IMR-90 (cell line): ENCODE results near the gene RYR3. TPM values are rescaled to one million over a fixed set of nuclear protein-coding genes. Genes with fewer than 3 reads are reported as not detected.

Experiments used
- ATAC-seq: fragments of 200-7000 bp; cut with Tn5 transposase; 2 replicates; pipeline ENCODE4 v1.9.1; 2020; ENCODE audit warnings: low read depth, mild to moderate bottlenecking, moderate library complexity
- BruUV-seq: library from RNA; stranded (reverse); fragments of 400-500 nt; replicated peaks from 2 replicates; lab custom pipeline; 2021; lab: Mats Ljungman, UMichigan
- CTCF ChIA-PET: fragments of 300-600 bp; formaldehyde crosslinking; extraction: SDS; loops from one replicate; lab custom pipeline; 2021; ENCODE audit warnings: antibody characterized with exemption; lab: Yijun Ruan, JAX
- POLR2A ChIA-PET: fragments of 300-600 bp; sonication (Branson Sonifier 250); formaldehyde crosslinking; loops from one replicate; lab custom pipeline; 2022; ENCODE audit warnings: antibody characterized with exemption; ENCODE audit not compliant: unreplicated experiment; lab: Charles Lee
- DNase-seq: peaks from one replicate; pipeline ENCODE4 v3.0.0; 2013
- H2AFZ ChIP-seq: replicated peaks from 2 replicates; pipeline ENCODE3; 2013; ENCODE audit warnings: low read length, mild to moderate bottlenecking; ENCODE audit not compliant: poor library complexity
- H2AK5ac ChIP-seq: 2 replicates; pipeline ENCODE4 v1.6.1; 2013; ENCODE audit warnings: low read depth, low read length, inconsistent platforms
- H2AK9ac ChIP-seq: replicated peaks from 2 replicates; pipeline ENCODE3; 2013; ENCODE audit warnings: mild to moderate bottlenecking, low read depth, low read length, moderate library complexity; ENCODE audit not compliant: poor library complexity
- H2BK120ac ChIP-seq: 2 replicates; pipeline ENCODE4 v1.6.1; 2013; ENCODE audit warnings: low read depth, low read length, inconsistent platforms
- H2BK15ac ChIP-seq: 3 replicates; pipeline ENCODE4 v1.6.1; 2013; ENCODE audit warnings: low read depth, low read length, inconsistent platforms
- H2BK20ac ChIP-seq: 2 replicates; pipeline ENCODE4 v1.6.1; 2013; ENCODE audit warnings: low read depth, mild to moderate bottlenecking, inconsistent platforms, low read length, moderate library complexity
- H2BK5ac ChIP-seq: 2 replicates; pipeline ENCODE4 v1.6.1; 2013; ENCODE audit warnings: mild to moderate bottlenecking, low read depth, low read length, inconsistent platforms; ENCODE audit not compliant: poor library complexity, severe bottlenecking
- H3K14ac ChIP-seq: replicated peaks from 2 replicates; pipeline ENCODE4 v1.6.1; 2013; ENCODE audit warnings: low read depth, low read length, inconsistent platforms
- H3K18ac ChIP-seq: 2 replicates; pipeline ENCODE4 v1.6.1; 2013; ENCODE audit warnings: low read depth, low read length, control low read depth
- H3K23ac ChIP-seq: 2 replicates; pipeline ENCODE4 v1.6.1; 2013; ENCODE audit warnings: low read depth, low read length, inconsistent platforms
- H3K27ac ChIP-seq: 2 replicates; pipeline ENCODE4 v1.5.1; 2013; ENCODE audit warnings: mild to moderate bottlenecking, control low read depth, low read length; ENCODE audit not compliant: insufficient read depth
- H3K27me3 ChIP-seq: 2 replicates; pipeline ENCODE4 v1.6.1; 2013; ENCODE audit warnings: low read length; ENCODE audit not compliant: control insufficient read depth, insufficient read depth
- H3K36me3 ChIP-seq: 2 replicates; pipeline ENCODE4 v1.6.1; 2013; ENCODE audit warnings: low read length, mixed read lengths; ENCODE audit not compliant: control insufficient read depth, insufficient read depth
- H3K4ac ChIP-seq: 2 replicates; pipeline ENCODE4 v1.6.1; 2013; ENCODE audit warnings: low read depth, low read length, inconsistent platforms
- H3K4me1 ChIP-seq: 2 replicates; pipeline ENCODE4 v1.6.1; 2013; ENCODE audit warnings: low read length, mixed read lengths; ENCODE audit not compliant: control insufficient read depth, insufficient read depth
- H3K4me2 ChIP-seq: 2 replicates; pipeline ENCODE4 v1.6.1; 2013; ENCODE audit warnings: low read depth, mild to moderate bottlenecking, control low read depth, low read length, moderate library complexity
- H3K4me3 ChIP-seq: 2 replicates; pipeline ENCODE4 v1.5.1; 2013; ENCODE audit warnings: low read depth, mild to moderate bottlenecking, control low read depth, low read length, moderate library complexity; ENCODE audit not compliant: insufficient read depth
- H3K56ac ChIP-seq: 2 replicates; pipeline ENCODE4 v1.6.1; 2013; ENCODE audit warnings: low read length, inconsistent platforms; ENCODE audit not compliant: insufficient read depth; ENCODE audit errors: extremely low read depth
- H3K79me1 ChIP-seq, 2 experiments: 2 replicates each; pipeline ENCODE4 v1.6.1; 2013; ENCODE audit warnings: low read length in 2 of 2, inconsistent platforms in 1 of 2, low read depth in 1 of 2
- H3K9ac ChIP-seq: 2 replicates; pipeline ENCODE4 v1.6.1; 2013; ENCODE audit warnings: low read depth, low read length, control low read depth
- H3K9me1 ChIP-seq: 2 replicates; pipeline ENCODE4 v1.6.1; 2013; ENCODE audit warnings: low read length, inconsistent platforms; ENCODE audit not compliant: insufficient read depth
- H3K9me3 ChIP-seq: 2 replicates; pipeline ENCODE4 v1.6.1; 2013; ENCODE audit warnings: low read length; ENCODE audit not compliant: control insufficient read depth, insufficient read depth
- H4K20me1 ChIP-seq: 2 replicates; pipeline ENCODE4 v1.6.1; 2013; ENCODE audit warnings: low read length, inconsistent platforms; ENCODE audit not compliant: insufficient read depth
- H4K5ac ChIP-seq: 2 replicates; pipeline ENCODE4 v1.6.1; 2013; ENCODE audit warnings: mild to moderate bottlenecking, low read depth, low read length, control low read depth
- H4K8ac ChIP-seq, 2 experiments: 2 replicates each; pipeline ENCODE4 v1.6.1; 2013; ENCODE audit warnings: low read depth in 2 of 2, low read length in 2 of 2, control low read depth in 1 of 2, inconsistent platforms in 1 of 2
- H4K91ac ChIP-seq: 2 replicates; pipeline ENCODE4 v1.6.1; 2013; ENCODE audit warnings: low read depth, low read length, inconsistent platforms; ENCODE audit not compliant: insufficient read depth
- BHLHE40 ChIP-seq: fragments of 150-350 bp; IDR thresholded peaks from 2 replicates; pipeline ENCODE4 v1.6.1; 2016; ENCODE audit warnings: mild to moderate bottlenecking, low read depth, low read length
- CEBPB ChIP-seq: IDR thresholded peaks from 2 replicates; pipeline ENCODE4 v1.6.1; 2012; ENCODE audit warnings: low read depth, low read length, improper control_type of control experiment
- CHD1 ChIP-seq: IDR thresholded peaks from 2 replicates; pipeline ENCODE4 v1.6.1; 2012; ENCODE audit warnings: low read depth, low read length, improper control_type of control experiment
- CTCF ChIP-seq: conservative IDR thresholded peaks from 2 replicates; pipeline ENCODE4 v1.5.1; 2012; ENCODE audit warnings: mild to moderate bottlenecking, low read depth, low read length, improper control_type of control experiment
- FOS ChIP-seq: fragments of 150-350 bp; IDR thresholded peaks from 2 replicates; pipeline ENCODE4 v1.6.1; 2016; ENCODE audit warnings: low read depth, low read length
- MAFK ChIP-seq: IDR thresholded peaks from 2 replicates; pipeline ENCODE4 v1.6.1; 2012; ENCODE audit warnings: low read depth, low read length, improper control_type of control experiment
- MXI1 ChIP-seq: IDR thresholded peaks from 2 replicates; pipeline ENCODE4 v1.6.1; 2012; ENCODE audit warnings: low read depth, mild to moderate bottlenecking, low read length, moderate library complexity, borderline replicate concordance
- NFE2L2 ChIP-seq: fragments of 150-350 bp; IDR thresholded peaks from 2 replicates; pipeline ENCODE4 v1.6.1; 2016; ENCODE audit warnings: low read depth, mild to moderate bottlenecking, low read length
- POLR2A ChIP-seq: IDR thresholded peaks from 2 replicates; pipeline ENCODE4 v1.6.1; 2012; ENCODE audit warnings: mild to moderate bottlenecking, low read depth, low read length
- RAD21 ChIP-seq: IDR thresholded peaks from 2 replicates; pipeline ENCODE4 v1.6.1; 2012; ENCODE audit warnings: low read length, improper control_type of control experiment
- RFX5 ChIP-seq: IDR thresholded peaks from 2 replicates; pipeline ENCODE4 v1.8.0; 2012; ENCODE audit warnings: low read depth, mild to moderate bottlenecking, low read length, moderate library complexity
- SMC3 ChIP-seq: fragments of 150-350 bp; IDR thresholded peaks from 2 replicates; pipeline ENCODE4 v1.6.1; 2016; ENCODE audit warnings: low read depth, mild to moderate bottlenecking, antibody characterized with exemption, low read length, moderate library complexity
- USF2 ChIP-seq: fragments of 150-350 bp; IDR thresholded peaks from 2 replicates; pipeline ENCODE4 v1.6.1; 2017; ENCODE audit warnings: mild to moderate bottlenecking, antibody characterized with exemption, low read length, low read depth
- WGBS, 2 experiments: methylation state at CpG; one replicate each; pipeline versions ENCODE4 v1.1.5 to v1.1.7; 2013; ENCODE audit warnings: missing lambda C conversion rate in 2 of 2; ENCODE audit not compliant: insufficient read length in 1 of 2; ENCODE audit errors: extremely low coverage in 2 of 2; 5-methylcytosine and 5-hydroxymethylcytosine counted together
- dilution Hi-C: fragments of 300-500 bp; cut with HindIII; formaldehyde crosslinking; loops from one replicate; pipeline ENCODE4 v1.14.3; 2018; ENCODE audit warnings: low sequenced_read_pairs; ENCODE audit not compliant: unreplicated experiment
- in situ Hi-C: fragments of 300-500 bp; cut with MboI; formaldehyde crosslinking; loops from 3 replicates; pipeline ENCODE4 v1.14.3; 2019; ENCODE audit warnings: low sequenced_read_pairs, inconsistent platforms, mixed read lengths
- intact Hi-C: fragments of 100-400 bp; cut with micrococcal nuclease; formaldehyde crosslinking; loops from 2 replicates; pipeline ENCODE4 v1.10.0; 2022
- polyA plus RNA-seq, 3 experiments: library from polyadenylated mRNA; depleted of rRNA; stranded (reverse); fragments of >200 nt; gene quantifications; 2 replicates each; pipeline ENCODE4 v1.2.3, GENCODE V29; 2012; ENCODE audit warnings: low replicate concordance in 1 of 3
- total RNA-seq: library from RNA; depleted of rRNA; stranded (reverse); fragments of >200 nt; gene quantifications from 2 replicates; pipeline ENCODE4 v1.2.3, GENCODE V29; 2012
- TF ChIP-seq, protein P1 (sequence below): fragments of 150-350 bp; IDR thresholded peaks from 2 replicates; pipeline ENCODE4 v1.6.1; 2016; ENCODE audit warnings: low read depth, mild to moderate bottlenecking, low read length, moderate library complexity, borderline replicate concordance

RYR3 gene
- total and polyA plus RNA-seq, 2 of the 4 experiments (the other 2 are of a cell fraction) = 0.18 TPM; not detected in 1

- Histone ChIP-seq H3K9ac (no peak overlapping the region), H3K36me3 (no peaks in the 10 kb centered on the region), H2BK5ac (no peak overlapping the region), H3K18ac (no peak overlapping the region), H3K23ac (no peak overlapping the region), H3K4ac (no peak overlapping the region), H3K27ac (no peak overlapping the region), H3K4me3 (no peak overlapping the region), H3K4me2 (no peak overlapping the region), H3K56ac (no peak overlapping the region), H4K8ac (no peak overlapping the region), H4K91ac (no peak overlapping the region), H4K20me1 (no peaks in the 10 kb centered on the region), H2AFZ (no peak overlapping the region), H2AK9ac (no peak overlapping the region), H4K5ac (no peak overlapping the region), H2BK120ac (no peak overlapping the region), H3K79me1 (no peaks in the 10 kb centered on the region), H3K9me1 (no peaks in the 10 kb centered on the region), H3K14ac (no peak overlapping the region), H2BK20ac (no peak overlapping the region), H3K27me3 (no peaks in the 10 kb centered on the region), H2AK5ac (no peak overlapping the region), H3K9me3 (no peaks in the 10 kb centered on the region), H2BK15ac (no peak overlapping the region), H3K4me1 (no peaks in the 10 kb centered on the region)
- no peak for ATAC-seq
- CTCF ChIA-PET = interaction anchor here (0.7 to 1.0 kb wide), 2 partner anchors 14 to 20 kb away, joined by 3 read pairs; no protein-coding TSS in a partner anchor
- intact Hi-C loops = no loop called here
- POLR2A ChIA-PET = no interaction called here
- WGBS, 2 experiments = 15 to 100% methylated on average over 2 of the region's 10 CpGs
- peak; percentile 0 for DNase-seq
- in situ Hi-C loops = no loop called here
- dilution Hi-C loops = no loop called here
- TF ChIP-seq POLR2A = no peak
- no peak for TF ChIP-seq CHD1
- TF ChIP-seq CEBPB = no peak
- TF ChIP-seq, protein P1, sequence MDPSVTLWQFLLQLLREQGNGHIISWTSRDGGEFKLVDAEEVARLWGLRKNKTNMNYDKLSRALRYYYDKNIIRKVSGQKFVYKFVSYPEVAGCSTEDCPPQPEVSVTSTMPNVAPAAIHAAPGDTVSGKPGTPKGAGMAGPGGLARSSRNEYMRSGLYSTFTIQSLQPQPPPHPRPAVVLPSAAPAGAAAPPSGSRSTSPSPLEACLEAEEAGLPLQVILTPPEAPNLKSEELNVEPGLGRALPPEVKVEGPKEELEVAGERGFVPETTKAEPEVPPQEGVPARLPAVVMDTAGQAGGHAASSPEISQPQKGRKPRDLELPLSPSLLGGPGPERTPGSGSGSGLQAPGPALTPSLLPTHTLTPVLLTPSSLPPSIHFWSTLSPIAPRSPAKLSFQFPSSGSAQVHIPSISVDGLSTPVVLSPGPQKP = no peak
- TF ChIP-seq MAFK = no peak
- TF ChIP-seq CTCF = no peak
- TF ChIP-seq BHLHE40 = no peak
- TF ChIP-seq USF2 = no peak
- TF ChIP-seq RFX5 = no peak
- TF ChIP-seq NFE2L2 = no peak
- TF ChIP-seq RAD21 = no peak
- no peak for TF ChIP-seq FOS
- TF ChIP-seq MXI1 = no peak
- no peak for TF ChIP-seq SMC3
- BruUV-seq = no TSS peak
These were observed 229.2 kb downstream of the RYR3 start for GRCh38 chr15:33539825-33540573.
